GM12891 (cell line): Measurements from ENCODE around the gene IFNG-AS1.
A peak's percentile ranks its signal among the peaks of the same experiment; 100 is the strongest.

ENCODE experiments used
- DNase-seq: peaks from one replicate; pipeline ENCODE4 v3.0.0; 2011; ENCODE audit warnings: low spot score; ENCODE audit not compliant: insufficient read length
- FAIRE-seq: peaks from 2 replicates; lab custom pipeline; 2011; peaks lifted over from hg19 to GRCh38; lab: Jason Lieb, UNC
- PAX5 ChIP-seq: IDR thresholded peaks from 2 replicates; pipeline ENCODE4 v1.6.1; 2011; ENCODE audit warnings: low read length, moderate library complexity, mild to moderate bottlenecking; ENCODE audit not compliant: insufficient read depth, severe bottlenecking
- POLR2A ChIP-seq: IDR thresholded peaks from 2 replicates; pipeline ENCODE4 v1.6.1; 2011; ENCODE audit warnings: low read depth, low read length, control low read depth
- POLR2AphosphoS5 ChIP-seq: IDR thresholded peaks from 2 replicates; pipeline ENCODE4 v1.6.1; 2011; ENCODE audit warnings: low read depth, low read length, control low read depth
- POU2F2 ChIP-seq: IDR thresholded peaks from 2 replicates; pipeline ENCODE4 v1.6.1; 2011; ENCODE audit warnings: low read depth, mild to moderate bottlenecking, control low read depth, low read length, moderate library complexity
- SPI1 ChIP-seq: IDR thresholded peaks from 2 replicates; pipeline ENCODE4 v1.6.1; 2011; ENCODE audit warnings: low read depth, low read length, control low read depth
- TAF1 ChIP-seq: IDR thresholded peaks from 2 replicates; pipeline ENCODE4 v1.6.1; 2011; ENCODE audit warnings: low read depth, low read length, control low read depth

The IFNG-AS1 gene

GRCh38 chr12:68011206-68011881 is 22.1 kb downstream of the IFNG-AS1 start:
- no peak for FAIRE-seq
- no peak for DNase-seq
- no peak for TF ChIP-seq POU2F2
- no peak for TF ChIP-seq SPI1
- no peak for TF ChIP-seq TAF1
- no peak for TF ChIP-seq POLR2A
- no peak for TF ChIP-seq POLR2AphosphoS5
- TF ChIP-seq PAX5: no peak

- TF ChIP-seq POLR2AphosphoS5: no peak
- TF ChIP-seq SPI1: no peak
- no peak for TF ChIP-seq POLR2A
- TF ChIP-seq TAF1: no peak
- TF ChIP-seq PAX5: no peak
- no peak for TF ChIP-seq POU2F2
- no peak for DNase-seq
- FAIRE-seq: no peak
These were observed 22.6 kb downstream of the IFNG-AS1 start for GRCh38 chr12:68011882-68012207.

GRCh38 chr12:68012712-68013111 is 23.5 kb downstream of the IFNG-AS1 start:
- DNase-seq (no peak), FAIRE-seq (no peak)
- TF ChIP-seq POLR2A: no peak
- TF ChIP-seq SPI1: no peak
- no peak for TF ChIP-seq POU2F2
- TF ChIP-seq TAF1: no peak
- no peak for TF ChIP-seq POLR2AphosphoS5
- TF ChIP-seq PAX5: no peak

- TF ChIP-seq TAF1 (no peak), POLR2A (no peak), POU2F2 (no peak), SPI1 (no peak), PAX5 (no peak), POLR2AphosphoS5 (no peak)
- FAIRE-seq: no peak
- DNase-seq: no peak
These were observed 23.9 kb downstream of the IFNG-AS1 start for GRCh38 chr12:68013181-68013580.

- FAIRE-seq (no peak), DNase-seq (no peak)
- TF ChIP-seq SPI1: no peak
- no peak for TF ChIP-seq TAF1
- TF ChIP-seq POLR2AphosphoS5: no peak
- no peak for TF ChIP-seq PAX5
- TF ChIP-seq POU2F2: no peak
- no peak for TF ChIP-seq POLR2A
These were observed 26.9 kb downstream of the IFNG-AS1 start for GRCh38 chr12:68016136-68016535.

GRCh38 chr12:68018315-68018714 is 29.1 kb downstream of the IFNG-AS1 start:
- FAIRE-seq (no peak), DNase-seq (no peak)
- TF ChIP-seq PAX5 (no peak), TAF1 (no peak), SPI1 (no peak), POU2F2 (no peak), POLR2AphosphoS5 (no peak), POLR2A (no peak)

GRCh38 chr12:68020049-68020448 is 30.8 kb downstream of the IFNG-AS1 start:
- DNase-seq (no peak), FAIRE-seq (no peak)
- TF ChIP-seq POLR2AphosphoS5 (no peak), SPI1 (no peak), TAF1 (no peak)

GRCh38 chr12:68020699-68021098 is 31.5 kb downstream of the IFNG-AS1 start:
- TF ChIP-seq POU2F2: no peak
- 0 out of 2 replicates have a peak, but pooled peaks have one; percentile 7 for TF ChIP-seq SPI1
- no peak for TF ChIP-seq TAF1
- no peak for TF ChIP-seq PAX5
- DNase-seq: no peak
- FAIRE-seq: no peak

GRCh38 chr12:68028647-68029046 is 39.4 kb downstream of the IFNG-AS1 start:
- DNase-seq (no peak), FAIRE-seq (no peak)
- TF ChIP-seq TAF1: no peak
- no peak for TF ChIP-seq POLR2A
- no peak for TF ChIP-seq PAX5
- TF ChIP-seq POLR2AphosphoS5: no peak
- TF ChIP-seq POU2F2: no peak
- TF ChIP-seq SPI1: no peak

- TF ChIP-seq POU2F2 (no peak), PAX5 (no peak)
- no peak for FAIRE-seq
- DNase-seq: no peak
These were observed 41.0 kb downstream of the IFNG-AS1 start for GRCh38 chr12:68030248-68030647.
